WTC11 (cell line): ENCODE data around the gene PAFAH2. TPM values are rescaled to one million over a fixed set of nuclear protein-coding genes. Genes with fewer than 3 reads are reported as not detected.

Source experiments
- ATAC-seq: fragments of 200-7000 bp; cut with Tn5 transposase; 2 replicates; pipeline ENCODE4 v1.10.0; 2021; ENCODE audit warnings: mild to moderate bottlenecking, moderate library complexity
- CTCF ChIA-PET: fragments of 300-600 bp; sonication (Branson Sonifier 250); formaldehyde crosslinking; loops from one replicate; lab custom pipeline; 2021; ENCODE audit warnings: antibody characterized with exemption; lab: Charles Lee
- POLR2A ChIA-PET: fragments of 350-600 bp; sonication (Branson Sonifier 250); formaldehyde crosslinking; loops from one replicate; lab custom pipeline; 2021; ENCODE audit warnings: antibody characterized with exemption; lab: Charles Lee
- DNase-seq: peaks from one replicate; pipeline ENCODE4 v3.0.0; 2021; ENCODE audit warnings: low spot score
- H3K27ac Mint-ChIP-seq: 2 replicates; pipeline ENCODE4 v1.8.0; 2021; ENCODE audit warnings: mixed read lengths
- H3K27me3 Mint-ChIP-seq: 2 replicates; pipeline ENCODE4 v1.8.0; 2021; ENCODE audit warnings: low read depth, mild to moderate bottlenecking, moderate library complexity, mixed read lengths
- H3K36me3 Mint-ChIP-seq: 2 replicates; pipeline ENCODE4 v1.8.0; 2021; ENCODE audit warnings: mixed read lengths
- H3K4me1 Mint-ChIP-seq: 2 replicates; pipeline ENCODE4 v1.8.0; 2022; ENCODE audit warnings: mixed read lengths
- H3K4me3 Mint-ChIP-seq: 2 replicates; pipeline ENCODE4 v1.8.0; 2021; ENCODE audit warnings: mild to moderate bottlenecking, moderate library complexity, mixed read lengths
- H3K9me3 Mint-ChIP-seq: 2 replicates; pipeline ENCODE4 v1.8.0; 2021; ENCODE audit warnings: mixed read lengths
- AFF4 ChIP-seq: sonication (generic); formaldehyde crosslinking; IDR thresholded peaks from 2 replicates; pipeline ENCODE4 v1.8.1; 2023; ENCODE audit warnings: mild to moderate bottlenecking, missing genetic modification reagents, borderline replicate concordance
- ATF1 ChIP-seq: sonication (generic); formaldehyde crosslinking; IDR thresholded peaks from 2 replicates; pipeline ENCODE4 v1.8.1; 2023; ENCODE audit warnings: mild to moderate bottlenecking, moderate library complexity, missing genetic modification reagents
- FOXK1 ChIP-seq: sonication (generic); formaldehyde crosslinking; IDR thresholded peaks from 2 replicates; pipeline ENCODE4 v1.8.0; 2022; ENCODE audit warnings: mild to moderate bottlenecking, moderate library complexity, missing genetic modification reagents
- KAT7 ChIP-seq: sonication (generic); formaldehyde crosslinking; IDR thresholded peaks from 2 replicates; pipeline ENCODE4 v1.8.1; 2023; ENCODE audit warnings: missing genetic modification reagents, mild to moderate bottlenecking, borderline replicate concordance
- RELA ChIP-seq: sonication (generic); formaldehyde crosslinking; IDR thresholded peaks from 2 replicates; pipeline ENCODE4 v1.8.1; 2022; ENCODE audit warnings: missing genetic modification reagents, mild to moderate bottlenecking, borderline replicate concordance
- TCF7 ChIP-seq: sonication (generic); formaldehyde crosslinking; IDR thresholded peaks from 2 replicates; pipeline ENCODE4 v1.8.0; 2022; ENCODE audit warnings: mild to moderate bottlenecking, low read depth, missing genetic modification reagents, moderate library complexity
- TP53 ChIP-seq: sonication (generic); formaldehyde crosslinking; IDR thresholded peaks from 2 replicates; pipeline ENCODE4 v1.8.1; 2023; ENCODE audit warnings: mild to moderate bottlenecking, missing genetic modification reagents
- ZNF219 ChIP-seq: sonication (generic); formaldehyde crosslinking; IDR thresholded peaks from 2 replicates; pipeline ENCODE4 v1.8.0; 2023; ENCODE audit warnings: missing genetic modification reagents, mild to moderate bottlenecking, borderline replicate concordance
- ZNF396 ChIP-seq: fragments of 250-450 bp; sonication (Bioruptor Pico); IDR thresholded peaks from 2 replicates; pipeline ENCODE4 v1.8.0; 2021; ENCODE audit warnings: mild to moderate bottlenecking, moderate library complexity, borderline replicate concordance
- total RNA-seq: library from RNA; stranded (reverse); gene quantifications from 3 replicates; pipeline ENCODE4 v1.2.3, GENCODE V29; 2021
- TF ChIP-seq, protein P1 (sequence below): sonication (generic); formaldehyde crosslinking; IDR thresholded peaks from 2 replicates; pipeline ENCODE4 v1.8.1; 2022; ENCODE audit warnings: missing genetic modification reagents, borderline replicate concordance
- TF ChIP-seq, protein P2 (sequence below): sonication (generic); formaldehyde crosslinking; IDR thresholded peaks from 2 replicates; pipeline ENCODE4 v1.8.0; 2022; ENCODE audit warnings: mild to moderate bottlenecking, missing genetic modification reagents
- TF ChIP-seq, protein P3 (sequence below): sonication (generic); formaldehyde crosslinking; IDR thresholded peaks from 2 replicates; pipeline ENCODE4 v1.8.1; 2023; ENCODE audit warnings: mild to moderate bottlenecking, moderate library complexity, missing genetic modification reagents
- TF ChIP-seq, protein P4 (sequence below): sonication (generic); formaldehyde crosslinking; IDR thresholded peaks from 2 replicates; pipeline ENCODE4 v1.8.1; 2022; ENCODE audit warnings: low read depth, mild to moderate bottlenecking, moderate library complexity, missing genetic modification reagents, borderline replicate concordance
- TF ChIP-seq, protein P5 (sequence below): fragments of 250-450 bp; sonication (Bioruptor Pico); IDR thresholded peaks from 2 replicates; pipeline ENCODE4 v1.8.0; 2021; ENCODE audit warnings: mild to moderate bottlenecking

The PAFAH2 gene
- total RNA-seq, 1 experiment from 2014 or later, result 11.5 TPM

DNA sequence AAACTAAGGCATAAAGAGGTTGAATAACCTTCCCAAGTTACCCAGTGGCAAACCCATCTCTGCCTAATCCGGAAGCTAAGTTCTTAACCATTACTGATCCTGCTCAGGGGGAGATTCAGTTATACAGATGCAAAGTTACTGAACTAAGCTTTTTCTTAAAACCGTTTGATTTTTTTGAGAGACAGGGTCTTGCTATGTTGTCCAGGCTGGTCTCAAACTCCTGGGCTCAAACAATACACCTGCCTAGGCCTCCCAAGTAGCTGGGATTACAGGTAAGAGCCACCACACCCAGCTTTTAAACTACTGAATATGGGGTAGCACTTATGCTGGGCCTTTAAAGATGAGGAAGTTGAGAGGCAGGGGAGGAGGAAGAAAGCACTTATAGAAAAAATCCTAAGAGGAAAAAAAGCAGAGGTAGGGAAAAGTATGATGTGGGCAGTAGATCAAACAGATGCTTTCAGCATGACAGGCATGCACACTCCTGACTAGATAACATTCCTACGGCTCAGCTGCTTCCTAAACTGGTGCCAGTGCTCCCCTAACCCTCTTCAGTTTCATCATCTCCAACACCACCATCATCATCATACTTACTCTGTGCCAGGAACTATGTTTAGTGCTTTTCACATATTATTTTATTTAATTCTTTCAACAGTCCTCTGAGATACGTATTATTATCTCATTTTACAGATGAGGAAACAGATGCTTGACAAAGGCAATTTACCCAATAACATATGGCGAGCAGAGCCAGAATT lies 5.8 kb downstream of the PAFAH2 start:
- no peak for TF ChIP-seq FOXK1
- TF ChIP-seq, protein P1, sequence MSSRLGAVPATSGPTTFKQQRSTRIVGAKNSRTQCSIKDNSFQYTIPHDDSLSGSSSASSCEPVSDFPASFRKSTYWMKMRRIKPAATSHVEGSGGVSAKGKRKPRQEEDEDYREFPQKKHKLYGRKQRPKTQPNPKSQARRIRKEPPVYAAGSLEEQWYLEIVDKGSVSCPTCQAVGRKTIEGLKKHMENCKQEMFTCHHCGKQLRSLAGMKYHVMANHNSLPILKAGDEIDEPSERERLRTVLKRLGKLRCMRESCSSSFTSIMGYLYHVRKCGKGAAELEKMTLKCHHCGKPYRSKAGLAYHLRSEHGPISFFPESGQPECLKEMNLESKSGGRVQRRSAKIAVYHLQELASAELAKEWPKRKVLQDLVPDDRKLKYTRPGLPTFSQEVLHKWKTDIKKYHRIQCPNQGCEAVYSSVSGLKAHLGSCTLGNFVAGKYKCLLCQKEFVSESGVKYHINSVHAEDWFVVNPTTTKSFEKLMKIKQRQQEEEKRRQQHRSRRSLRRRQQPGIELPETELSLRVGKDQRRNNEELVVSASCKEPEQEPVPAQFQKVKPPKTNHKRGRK, result no peak
- TF ChIP-seq RELA (CRISPR knock-in tag), result no peak
- TF ChIP-seq ATF1 (CRISPR knock-in tag), result no peak
- TF ChIP-seq, protein P2, sequence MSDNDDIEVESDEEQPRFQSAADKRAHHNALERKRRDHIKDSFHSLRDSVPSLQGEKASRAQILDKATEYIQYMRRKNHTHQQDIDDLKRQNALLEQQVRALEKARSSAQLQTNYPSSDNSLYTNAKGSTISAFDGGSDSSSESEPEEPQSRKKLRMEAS (CRISPR knock-in tag), result no peak
- TF ChIP-seq ZNF219 (CRISPR knock-in tag), result no peak
- no peak for TF ChIP-seq TCF7
- no peak for TF ChIP-seq TP53
- TF ChIP-seq, protein P3, sequence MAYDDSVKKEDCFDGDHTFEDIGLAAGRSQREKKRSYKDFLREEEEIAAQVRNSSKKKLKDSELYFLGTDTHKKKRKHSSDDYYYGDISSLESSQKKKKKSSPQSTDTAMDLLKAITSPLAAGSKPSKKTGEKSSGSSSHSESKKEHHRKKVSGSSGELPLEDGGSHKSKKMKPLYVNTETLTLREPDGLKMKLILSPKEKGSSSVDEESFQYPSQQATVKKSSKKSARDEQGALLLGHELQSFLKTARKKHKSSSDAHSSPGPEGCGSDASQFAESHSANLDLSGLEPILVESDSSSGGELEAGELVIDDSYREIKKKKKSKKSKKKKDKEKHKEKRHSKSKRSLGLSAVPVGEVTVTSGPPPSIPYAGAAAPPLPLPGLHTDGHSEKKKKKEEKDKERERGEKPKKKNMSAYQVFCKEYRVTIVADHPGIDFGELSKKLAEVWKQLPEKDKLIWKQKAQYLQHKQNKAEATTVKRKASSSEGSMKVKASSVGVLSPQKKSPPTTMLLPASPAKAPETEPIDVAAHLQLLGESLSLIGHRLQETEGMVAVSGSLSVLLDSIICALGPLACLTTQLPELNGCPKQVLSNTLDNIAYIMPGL (CRISPR knock-in tag), result no peak
- no peak for TF ChIP-seq AFF4
- TF ChIP-seq KAT7 (CRISPR knock-in tag), result no peak
- no peak for TF ChIP-seq ZNF396 (CRISPR knock-in tag)
- TF ChIP-seq, protein P4, sequence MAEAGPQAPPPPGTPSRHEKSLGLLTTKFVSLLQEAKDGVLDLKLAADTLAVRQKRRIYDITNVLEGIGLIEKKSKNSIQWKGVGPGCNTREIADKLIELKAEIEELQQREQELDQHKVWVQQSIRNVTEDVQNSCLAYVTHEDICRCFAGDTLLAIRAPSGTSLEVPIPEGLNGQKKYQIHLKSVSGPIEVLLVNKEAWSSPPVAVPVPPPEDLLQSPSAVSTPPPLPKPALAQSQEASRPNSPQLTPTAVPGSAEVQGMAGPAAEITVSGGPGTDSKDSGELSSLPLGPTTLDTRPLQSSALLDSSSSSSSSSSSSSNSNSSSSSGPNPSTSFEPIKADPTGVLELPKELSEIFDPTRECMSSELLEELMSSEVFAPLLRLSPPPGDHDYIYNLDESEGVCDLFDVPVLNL, result no peak
- TF ChIP-seq, protein P5, sequence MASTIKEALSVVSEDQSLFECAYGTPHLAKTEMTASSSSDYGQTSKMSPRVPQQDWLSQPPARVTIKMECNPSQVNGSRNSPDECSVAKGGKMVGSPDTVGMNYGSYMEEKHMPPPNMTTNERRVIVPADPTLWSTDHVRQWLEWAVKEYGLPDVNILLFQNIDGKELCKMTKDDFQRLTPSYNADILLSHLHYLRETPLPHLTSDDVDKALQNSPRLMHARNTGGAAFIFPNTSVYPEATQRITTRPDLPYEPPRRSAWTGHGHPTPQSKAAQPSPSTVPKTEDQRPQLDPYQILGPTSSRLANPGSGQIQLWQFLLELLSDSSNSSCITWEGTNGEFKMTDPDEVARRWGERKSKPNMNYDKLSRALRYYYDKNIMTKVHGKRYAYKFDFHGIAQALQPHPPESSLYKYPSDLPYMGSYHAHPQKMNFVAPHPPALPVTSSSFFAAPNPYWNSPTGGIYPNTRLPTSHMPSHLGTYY, result no peak
- H3K27ac Mint-ChIP-seq, result peak overlapping the region; percentile 37; the same call in 1 of the 2 replicates
- H3K27me3 Mint-ChIP-seq, result no peaks in the 10 kb centered on the region
- ATAC-seq (no peak), DNase-seq (no peak)
- POLR2A ChIA-PET, result no interaction called here
- no peaks in the 10 kb centered on the region for H3K9me3 Mint-ChIP-seq
- CTCF ChIA-PET, result no interaction called here
- peaks cover 3% of the 10 kb centered on the region for H3K36me3 Mint-ChIP-seq
- no peak overlapping the region for H3K4me3 Mint-ChIP-seq
- peaks cover 11% of the 10 kb centered on the region for H3K4me1 Mint-ChIP-seq
